ENCODE data around the gene HEG1. TPM values are rescaled to one million over a fixed set of nuclear protein-coding genes. Genes with fewer than 3 reads are reported as not detected.
"Not testable (repeated sequence)": the region's sequence is repeated elsewhere in the genome, so short reads cannot be mapped to it uniquely, and the experiment has no call there.

HEG1 gene
- total RNA-seq, 2 donors from 2014 or later: 45.7 to 46.1 TPM

DNA sequence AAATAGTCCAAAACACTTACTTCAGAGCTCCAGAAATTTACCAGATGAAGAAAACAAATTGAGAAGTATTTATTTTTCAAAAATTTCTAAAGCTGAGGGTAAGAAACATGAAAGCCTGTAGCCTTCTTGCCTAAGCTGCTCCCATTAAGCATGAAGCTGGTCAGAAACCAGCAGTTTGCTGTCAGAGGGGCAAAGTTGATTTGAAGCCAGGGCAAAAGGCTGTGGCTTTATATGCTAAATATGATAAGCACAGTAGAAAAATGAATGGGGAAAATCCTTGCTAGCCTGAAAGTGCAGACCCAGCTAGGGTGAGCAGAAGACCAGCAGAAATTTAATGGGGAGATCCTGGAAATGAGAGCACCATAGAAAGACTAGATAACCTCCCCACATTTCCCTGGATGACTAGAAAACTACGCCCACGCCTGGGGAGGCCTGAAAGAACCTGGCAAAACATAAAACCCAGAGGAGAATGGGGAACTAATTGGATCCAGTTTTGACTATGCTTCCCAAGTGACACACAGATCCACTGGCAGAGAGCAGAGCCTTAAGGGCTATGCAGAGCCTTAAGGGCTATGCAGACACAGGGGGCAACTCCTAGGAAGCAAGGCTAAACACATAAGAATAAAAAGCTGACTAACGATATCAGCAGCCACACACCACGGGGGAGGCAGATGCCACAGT lies 43.0 kb upstream of the HEG1 start:
- intact Hi-C loops (cut with DNase I): no loop called here
- Histone ChIP-seq H3K27ac (no peak overlapping the region), H3K9me3 (no peaks in the 10 kb centered on the region), H3K4me3 (no peak overlapping the region), H3K36me3 (replicated peaks in 1 of 2; ENCODE audit: insufficient read depth in 1 of 2, low read depth in 2 of 2) (no peaks in the 10 kb centered on the region), H3K4me1 (no peaks in the 10 kb centered on the region), H3K27me3 (no peaks in the 10 kb centered on the region)
- ATAC-seq (no peak), DNase-seq (no peak)
- WGBS, 2 donors: 97% methylated on average over 4 of the region's 4 CpGs
- no peak for TF ChIP-seq POLR2A (IDR thresholded peaks at IDR 0.05)
- TF ChIP-seq, protein P1, sequence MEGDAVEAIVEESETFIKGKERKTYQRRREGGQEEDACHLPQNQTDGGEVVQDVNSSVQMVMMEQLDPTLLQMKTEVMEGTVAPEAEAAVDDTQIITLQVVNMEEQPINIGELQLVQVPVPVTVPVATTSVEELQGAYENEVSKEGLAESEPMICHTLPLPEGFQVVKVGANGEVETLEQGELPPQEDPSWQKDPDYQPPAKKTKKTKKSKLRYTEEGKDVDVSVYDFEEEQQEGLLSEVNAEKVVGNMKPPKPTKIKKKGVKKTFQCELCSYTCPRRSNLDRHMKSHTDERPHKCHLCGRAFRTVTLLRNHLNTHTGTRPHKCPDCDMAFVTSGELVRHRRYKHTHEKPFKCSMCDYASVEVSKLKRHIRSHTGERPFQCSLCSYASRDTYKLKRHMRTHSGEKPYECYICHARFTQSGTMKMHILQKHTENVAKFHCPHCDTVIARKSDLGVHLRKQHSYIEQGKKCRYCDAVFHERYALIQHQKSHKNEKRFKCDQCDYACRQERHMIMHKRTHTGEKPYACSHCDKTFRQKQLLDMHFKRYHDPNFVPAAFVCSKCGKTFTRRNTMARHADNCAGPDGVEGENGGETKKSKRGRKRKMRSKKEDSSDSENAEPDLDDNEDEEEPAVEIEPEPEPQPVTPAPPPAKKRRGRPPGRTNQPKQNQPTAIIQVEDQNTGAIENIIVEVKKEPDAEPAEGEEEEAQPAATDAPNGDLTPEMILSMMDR (IDR thresholded peaks at IDR 0.05): no peak

DNA sequence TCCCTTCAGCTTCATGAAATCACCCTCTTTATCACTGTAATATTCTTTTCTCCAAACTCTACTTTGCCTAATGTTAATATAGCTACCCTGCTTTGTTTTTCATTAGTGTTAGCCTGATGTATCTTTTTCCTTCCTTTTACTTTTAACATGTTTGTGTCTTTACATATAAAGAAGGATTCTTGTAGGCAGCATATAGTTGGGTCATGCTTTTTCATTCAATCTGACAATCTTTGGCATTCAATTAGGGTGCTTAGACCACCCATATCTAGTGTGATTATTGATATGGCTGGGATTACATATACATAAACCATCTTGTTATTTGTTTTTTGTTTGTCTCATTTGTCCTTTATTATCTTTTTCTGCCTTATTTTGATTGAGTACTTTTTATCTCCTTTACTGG lies 34.9 kb upstream of the HEG1 start:
- Histone ChIP-seq H3K4me1 (no peaks in the 10 kb centered on the region), H3K4me3 (no peak overlapping the region), H3K27ac (no peak overlapping the region), H3K9me3 (no peaks in the 10 kb centered on the region), H3K36me3 (replicated peaks in 1 of 2; ENCODE audit: insufficient read depth in 1 of 2, low read depth in 2 of 2) (peaks cover 0 to 5% of the 10 kb centered on the region in 2 donors), H3K27me3 (no peaks in the 10 kb centered on the region)
- intact Hi-C loops (cut with DNase I): no loop called here
- ATAC-seq: no peak
- TF ChIP-seq, protein P1 (IDR thresholded peaks at IDR 0.05): no peak
- no peak for DNase-seq

DNA sequence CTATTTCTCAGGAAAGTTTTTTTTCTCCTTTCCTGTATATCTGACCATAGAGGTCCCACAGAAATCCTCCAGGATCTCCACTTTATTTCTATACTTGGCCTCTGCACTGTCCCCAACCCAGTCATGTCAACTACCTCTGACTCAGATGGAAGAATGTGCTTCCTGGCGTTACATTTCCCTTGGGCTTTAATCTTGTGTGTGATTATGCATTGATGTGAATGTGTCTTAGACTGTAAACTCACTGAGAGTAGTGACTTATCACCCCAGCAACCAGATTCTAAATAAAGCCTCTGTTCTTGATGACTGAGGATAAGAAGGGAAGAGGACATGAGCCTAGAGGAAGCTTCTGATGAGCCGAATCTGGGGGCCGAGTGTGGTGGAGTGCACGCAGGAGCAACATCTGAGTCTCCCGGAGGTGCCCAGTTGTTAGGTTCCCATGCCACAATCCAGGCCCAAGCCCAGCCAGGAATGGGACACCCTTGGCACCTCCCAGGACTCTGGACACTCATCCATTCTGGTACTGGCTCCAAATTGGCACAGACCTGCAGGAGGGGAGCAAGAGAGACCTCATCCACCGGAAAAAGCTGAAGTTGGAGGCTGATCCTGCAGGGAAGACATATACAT lies 32.1 kb upstream of the HEG1 start:
- 85 to 88% methylated on average over 6 of the region's 6 CpGs for WGBS, 2 donors
- DNase-seq: no peak
- Histone ChIP-seq H3K27me3 (no peaks in the 10 kb centered on the region), H3K4me1 (no peaks in the 10 kb centered on the region), H3K4me3 (no peak overlapping the region), H3K9me3 (no peaks in the 10 kb centered on the region), H3K36me3 (replicated peaks in 1 of 2; ENCODE audit: insufficient read depth in 1 of 2, low read depth in 2 of 2) (peaks cover 0 to 5% of the 10 kb centered on the region in 2 donors), H3K27ac (no peak overlapping the region)
- intact Hi-C loops (cut with DNase I): no loop called here
- ATAC-seq: no peak
- TF ChIP-seq, protein P1 (IDR thresholded peaks at IDR 0.05): no peak
- no peak for TF ChIP-seq POLR2A (IDR thresholded peaks at IDR 0.05)

DNA sequence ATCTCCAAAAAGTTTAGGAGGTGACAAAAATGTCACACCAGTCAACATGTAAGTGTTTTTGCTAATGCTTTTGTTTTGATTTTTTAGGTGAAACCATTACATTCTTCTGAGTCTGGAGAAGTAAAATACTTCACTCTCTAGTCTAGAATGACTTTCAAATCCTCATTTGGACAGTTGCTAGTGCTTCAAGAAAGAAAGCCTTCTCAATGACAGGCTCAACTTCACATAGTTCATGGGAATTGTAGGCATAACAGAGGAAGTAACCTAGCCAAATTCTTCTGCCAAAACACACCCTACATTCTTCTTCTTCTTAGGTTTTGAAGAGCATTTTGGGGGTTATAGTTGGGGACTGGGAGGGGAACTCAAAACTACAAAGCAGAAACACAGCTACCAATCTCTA lies 29.4 kb upstream of the HEG1 start:
- ATAC-seq: no peak
- Histone ChIP-seq H3K27me3 (no peaks in the 10 kb centered on the region), H3K4me1 (no peaks in the 10 kb centered on the region), H3K27ac (no peak overlapping the region), H3K9me3 (no peaks in the 10 kb centered on the region), H3K4me3 (no peak overlapping the region), H3K36me3 (replicated peaks in 1 of 2; ENCODE audit: insufficient read depth in 1 of 2, low read depth in 2 of 2) (peaks cover 0 to 7% of the 10 kb centered on the region in 2 donors)
- TF ChIP-seq, protein P1 (IDR thresholded peaks at IDR 0.05): no peak
- no peak for TF ChIP-seq POLR2A (IDR thresholded peaks at IDR 0.05)
- intact Hi-C loops (cut with DNase I): no loop called here
- no peak for DNase-seq

- no peaks in the 10 kb centered on the region for H3K9me3 ChIP-seq
- no peak overlapping the region for H3K27ac ChIP-seq
- DNase-seq (no peak), ATAC-seq (no peak)
- intact Hi-C loops (cut with DNase I): no loop called here
- H3K4me3 ChIP-seq: no peak overlapping the region
- TF ChIP-seq, protein P1 (IDR thresholded peaks at IDR 0.05): no peak
- no peak for TF ChIP-seq POLR2A (IDR thresholded peaks at IDR 0.05)
- peaks cover 0 to 7% of the 10 kb centered on the region in 2 donors for H3K36me3 ChIP-seq (replicated peaks in 1 of 2; ENCODE audit: insufficient read depth in 1 of 2, low read depth in 2 of 2)
- H3K27me3 ChIP-seq: no peaks in the 10 kb centered on the region
- no peaks in the 10 kb centered on the region for H3K4me1 ChIP-seq
- WGBS, 2 donors: 80 to 84% methylated on average over 10 of the region's 10 CpGs
Measured at GRCh38 chr3:125083776-125084175, 28.0 kb upstream of the HEG1 start.

GRCh38 chr3:125082339-125082738 lies 26.5 kb upstream of the HEG1 start:
- ATAC-seq; H3K36me3 ChIP-seq (replicated peaks in 1 of 2; ENCODE audit: insufficient read depth in 1 of 2, low read depth in 2 of 2); H3K27me3 ChIP-seq; H3K4me3 ChIP-seq; intact Hi-C loops (cut with DNase I); H3K27ac ChIP-seq; H3K4me1 ChIP-seq; DNase-seq; H3K9me3 ChIP-seq: not testable (repeated sequence)
- WGBS, 2 donors: 82 to 96% methylated on average over 3 to 4 of the region's 4 CpGs

Measured in body of pancreas (tissue), 4 donors.